PC-3 (cell line): ENCODE data around the gene SLC25A11. TPM values are rescaled to one million over a fixed set of nuclear protein-coding genes. Genes with fewer than 3 reads are reported as not detected.

Source experiments
- ATAC-seq: fragments of 200-7000 bp; cut with Tn5 transposase; 2 replicates; pipeline ENCODE4 v1.9.1; 2020; ENCODE audit warnings: mild to moderate bottlenecking, moderate library complexity
- BruUV-seq: library from RNA; stranded (reverse); fragments of 400-500 nt; replicated peaks from 2 replicates; lab custom pipeline; 2021; lab: Mats Ljungman, UMichigan
- CTCF ChIA-PET: fragments of 300-600 bp; sonication (Branson Sonifier 250); formaldehyde crosslinking; loops from one replicate; lab custom pipeline; 2022; ENCODE audit warnings: antibody characterized with exemption; lab: Charles Lee
- POLR2A ChIA-PET: fragments of 300-600 bp; sonication (Branson Sonifier 250); formaldehyde crosslinking; loops from one replicate; lab custom pipeline; 2022; ENCODE audit warnings: antibody characterized with exemption; ENCODE audit not compliant: unreplicated experiment; lab: Charles Lee
- DNase-seq: peaks from one replicate; pipeline ENCODE4 v3.0.0-alpha.2; 2015
- H2AFZ ChIP-seq: fragments of 300-600 bp; sonication (generic); 2 replicates; pipeline ENCODE4 v1.6.0; 2016; ENCODE audit warnings: antibody characterized with exemption, low read length
- H3F3A ChIP-seq: fragments of 300-600 bp; sonication (generic); one replicate; pipeline ENCODE4 v1.6.0; 2017; ENCODE audit warnings: antibody characterized with exemption, low read length, control low read depth, mild to moderate bottlenecking; ENCODE audit not compliant: unreplicated experiment
- H3K27ac ChIP-seq: fragments of 300-600 bp; sonication (generic); 2 replicates; pipeline ENCODE4 v1.5.1; 2016; ENCODE audit warnings: mild to moderate bottlenecking, low read length
- H3K27me3 ChIP-seq: fragments of 300-600 bp; sonication (generic); 2 replicates; pipeline ENCODE4 v1.6.1; 2016; ENCODE audit warnings: low read length, mixed read lengths
- H3K36me3 ChIP-seq: fragments of 300-600 bp; sonication (generic); 2 replicates; pipeline ENCODE4 v1.6.1; 2016; ENCODE audit warnings: low read depth, mixed run types, low read length, mixed read lengths
- H3K4me1 ChIP-seq: fragments of 300-600 bp; sonication (generic); 2 replicates; pipeline ENCODE4 v1.5.1; 2016; ENCODE audit warnings: low read length; ENCODE audit not compliant: insufficient read depth
- H3K4me2 ChIP-seq: fragments of 300-600 bp; sonication (generic); 2 replicates; pipeline ENCODE4 v1.6.0; 2016; ENCODE audit warnings: low read length
- H3K4me3 ChIP-seq: fragments of 300-600 bp; sonication (generic); 2 replicates; pipeline ENCODE4 v1.5.1; 2016; ENCODE audit warnings: mild to moderate bottlenecking, low read length, mixed read lengths
- H3K79me2 ChIP-seq: fragments of 300-600 bp; sonication (generic); 2 replicates; pipeline ENCODE4 v1.6.1; 2017; ENCODE audit warnings: low read length, mixed read lengths
- H3K9ac ChIP-seq: fragments of 300-600 bp; sonication (generic); 2 replicates; pipeline ENCODE4 v1.6.0; 2016; ENCODE audit warnings: mild to moderate bottlenecking, low read length
- H3K9me2 ChIP-seq: fragments of 300-600 bp; sonication (generic); replicated peaks from 2 replicates; pipeline ENCODE4 v1.6.1; 2016; ENCODE audit warnings: mixed run types, low read length, mixed read lengths
- H3K9me3 ChIP-seq: fragments of 300-600 bp; sonication (generic); 2 replicates; pipeline ENCODE4 v1.6.1; 2016; ENCODE audit warnings: low read length, mixed read lengths
- H4K20me1 ChIP-seq: fragments of 300-600 bp; sonication (generic); 2 replicates; pipeline ENCODE4 v1.6.1; 2016; ENCODE audit warnings: low read length, mixed read lengths
- EZH2 ChIP-seq: fragments of 300-600 bp; sonication (generic); IDR thresholded peaks from one replicate; pipeline ENCODE4 v1.6.1; 2017; ENCODE audit warnings: antibody characterized with exemption, mild to moderate bottlenecking, low read length; ENCODE audit not compliant: unreplicated experiment
- EZH2phosphoT487 ChIP-seq: fragments of 300-600 bp; sonication (generic); IDR thresholded peaks from 2 replicates; pipeline ENCODE4 v1.6.1; 2018; ENCODE audit warnings: mild to moderate bottlenecking, antibody characterized with exemption, low read length, borderline replicate concordance
- intact Hi-C: fragments of 100-400 bp; cut with micrococcal nuclease; formaldehyde crosslinking; loops from 2 replicates; pipeline ENCODE4 v1.9.0; 2023
- total RNA-seq: library from RNA; depleted of rRNA; stranded (reverse); fragments of >200 nt; gene quantifications from 2 replicates; pipeline ENCODE4 v1.2.3, GENCODE V29; 2014
- TF ChIP-seq, protein P1 (sequence below): fragments of 300-600 bp; sonication (generic); conservative IDR thresholded peaks from 2 replicates; pipeline ENCODE4 v1.5.1; 2017; ENCODE audit warnings: antibody characterized with exemption, low read depth, mild to moderate bottlenecking, low read length

SLC25A11 gene
- total RNA-seq, 1 experiment from 2014 or later: 72.1 TPM

- H3K9me2 ChIP-seq: no peaks in the 10 kb centered on the region
- no peak overlapping the region for H3K27ac ChIP-seq
- H3K79me2 ChIP-seq: no peaks in the 10 kb centered on the region
- POLR2A ChIA-PET: no interaction called here
- no peak for DNase-seq
- BruUV-seq: no TSS peak
- no peak overlapping the region for H2AFZ ChIP-seq
- intact Hi-C loops: no loop called here
- H3K4me3 ChIP-seq: no peak overlapping the region
- TF ChIP-seq, protein P1, sequence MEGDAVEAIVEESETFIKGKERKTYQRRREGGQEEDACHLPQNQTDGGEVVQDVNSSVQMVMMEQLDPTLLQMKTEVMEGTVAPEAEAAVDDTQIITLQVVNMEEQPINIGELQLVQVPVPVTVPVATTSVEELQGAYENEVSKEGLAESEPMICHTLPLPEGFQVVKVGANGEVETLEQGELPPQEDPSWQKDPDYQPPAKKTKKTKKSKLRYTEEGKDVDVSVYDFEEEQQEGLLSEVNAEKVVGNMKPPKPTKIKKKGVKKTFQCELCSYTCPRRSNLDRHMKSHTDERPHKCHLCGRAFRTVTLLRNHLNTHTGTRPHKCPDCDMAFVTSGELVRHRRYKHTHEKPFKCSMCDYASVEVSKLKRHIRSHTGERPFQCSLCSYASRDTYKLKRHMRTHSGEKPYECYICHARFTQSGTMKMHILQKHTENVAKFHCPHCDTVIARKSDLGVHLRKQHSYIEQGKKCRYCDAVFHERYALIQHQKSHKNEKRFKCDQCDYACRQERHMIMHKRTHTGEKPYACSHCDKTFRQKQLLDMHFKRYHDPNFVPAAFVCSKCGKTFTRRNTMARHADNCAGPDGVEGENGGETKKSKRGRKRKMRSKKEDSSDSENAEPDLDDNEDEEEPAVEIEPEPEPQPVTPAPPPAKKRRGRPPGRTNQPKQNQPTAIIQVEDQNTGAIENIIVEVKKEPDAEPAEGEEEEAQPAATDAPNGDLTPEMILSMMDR: no peak
- no peak for TF ChIP-seq EZH2
- no peak for TF ChIP-seq EZH2phosphoT487
- no peaks in the 10 kb centered on the region for H3K9me3 ChIP-seq
- no peak for ATAC-seq
- H4K20me1 ChIP-seq: no peaks in the 10 kb centered on the region
- peaks cover 10% of the 10 kb centered on the region for H3K4me1 ChIP-seq
- H3K9ac ChIP-seq: no peak overlapping the region
- H3K27me3 ChIP-seq: no peaks in the 10 kb centered on the region
- no peak overlapping the region for H3K4me2 ChIP-seq
- CTCF ChIA-PET: no interaction called here
- H3K36me3 ChIP-seq: no peaks in the 10 kb centered on the region; the same call in 1 of the 2 replicates
- no peaks in the 10 kb centered on the region for H3F3A ChIP-seq
Measured at GRCh38 chr17:4900231-4901107, 39.4 kb downstream of the SLC25A11 start.

- POLR2A ChIA-PET: no interaction called here
- Histone ChIP-seq H3K36me3 (no peaks in the 10 kb centered on the region; the same call in 1 of the 2 replicates), H3K4me1 (peaks cover 10% of the 10 kb centered on the region), H4K20me1 (no peaks in the 10 kb centered on the region), H3F3A (no peaks in the 10 kb centered on the region), H3K27me3 (no peaks in the 10 kb centered on the region), H3K9me3 (no peaks in the 10 kb centered on the region), H3K4me2 (no peak within 1 kb of the TSS), H3K9ac (no peak within 1 kb of the TSS), H3K79me2 (no peaks in the 10 kb centered on the region), H2AFZ (no peak within 1 kb of the TSS), H3K27ac (no peak within 1 kb of the TSS), H3K4me3 (no peak within 1 kb of the TSS), H3K9me2 (no peaks in the 10 kb centered on the region)
- TF ChIP-seq EZH2 (no peak), EZH2phosphoT487 (no peak)
- TF ChIP-seq, protein P1: no peak
- no TSS peak for BruUV-seq
- DNase-seq: no peak
- intact Hi-C loops: no loop called here
- CTCF ChIA-PET: no interaction called here
- no peak for ATAC-seq
Measured at GRCh38 chr17:4899341-4900230, 40.3 kb downstream of the SLC25A11 start, which contains the start of gene C17orf107. C17orf107 (plus strand) TSS chr17:4899536; CDS start chr17:4899763, 227 bp downstream.
